ENCODE data around the gene SPSB3.

Gene SPSB3

DNA sequence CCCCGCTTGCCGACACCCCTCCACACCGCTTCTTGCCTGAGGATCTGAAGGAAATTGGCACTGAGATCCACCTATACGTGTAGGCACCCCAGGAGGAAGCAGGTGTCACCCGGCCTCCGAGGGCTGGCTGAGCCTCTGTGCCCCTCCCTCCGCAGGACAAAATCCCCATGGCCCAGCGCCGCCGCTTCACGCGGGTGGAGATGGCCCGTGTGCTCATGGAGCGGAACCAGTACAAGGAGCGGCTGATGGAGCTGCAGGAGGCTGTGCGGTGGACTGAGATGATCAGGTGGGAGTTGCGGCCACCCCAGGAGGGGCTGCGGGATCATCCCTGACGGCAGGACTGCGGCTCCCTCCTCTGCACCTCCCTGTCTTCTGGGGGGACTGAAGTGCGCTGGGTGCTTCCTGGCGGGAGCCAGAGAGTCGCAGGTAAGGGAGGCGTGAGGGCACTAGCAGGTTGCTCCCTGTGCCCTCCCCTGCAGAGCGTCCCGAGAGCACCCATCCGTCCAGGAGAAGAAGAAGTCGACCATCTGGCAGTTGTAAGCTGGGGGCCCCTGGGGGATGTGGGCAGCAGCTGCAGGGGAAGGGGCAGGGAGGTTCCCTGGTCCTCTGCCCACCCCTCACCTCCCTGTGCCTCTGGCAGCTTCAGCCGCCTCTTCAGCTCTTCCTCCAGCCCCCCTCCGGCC is 20.0 kb downstream of the SPSB3 start:
- H3K9me3 ChIP-seq (ENCODE audit: control insufficient read depth, insufficient read depth, low read length), result no peaks in the 10 kb centered on the region
- no peaks in the 10 kb centered on the region for H3K4me1 ChIP-seq (ENCODE audit: control insufficient read depth, insufficient read depth, low read length)
- H3K9ac ChIP-seq (ENCODE audit: low read depth, low read length), result no peak overlapping the region
- H3K36me3 ChIP-seq (ENCODE audit: control insufficient read depth, insufficient read depth, low read length), result peaks cover 41% of the 10 kb centered on the region
- H3K4me3 ChIP-seq (ENCODE audit: low read depth, low read length), result no peak overlapping the region
- no peaks in the 10 kb centered on the region for H3K27me3 ChIP-seq (ENCODE audit: control insufficient read depth, insufficient read depth, low read length)

DNA sequence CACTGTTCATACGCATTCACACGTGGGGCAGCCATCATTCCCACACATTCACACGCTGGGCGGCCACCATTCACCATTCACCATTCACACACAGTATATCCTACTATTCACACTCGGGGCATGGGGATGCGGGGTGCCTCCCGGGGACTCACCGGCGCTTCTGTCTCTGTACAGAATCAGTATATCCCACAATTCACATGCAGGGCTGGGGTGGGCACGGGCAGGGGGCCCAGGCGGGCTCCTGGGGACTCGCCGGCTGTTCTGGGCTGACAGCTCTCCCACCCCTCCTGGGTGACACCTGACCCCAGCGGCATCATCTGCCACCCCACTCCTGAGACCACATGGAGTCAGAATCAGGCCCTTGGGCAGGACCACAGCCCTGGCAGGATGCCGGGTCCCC is 20.6 kb downstream of the SPSB3 start:
- Histone ChIP-seq H3K4me1 (ENCODE audit: control insufficient read depth, insufficient read depth, low read length) (no peaks in the 10 kb centered on the region), H3K27me3 (ENCODE audit: control insufficient read depth, insufficient read depth, low read length) (no peaks in the 10 kb centered on the region), H3K36me3 (ENCODE audit: control insufficient read depth, insufficient read depth, low read length) (peaks cover 35% of the 10 kb centered on the region), H3K9me3 (ENCODE audit: control insufficient read depth, insufficient read depth, low read length) (no peaks in the 10 kb centered on the region), H3K9ac (ENCODE audit: low read depth, low read length) (no peak overlapping the region), H3K4me3 (ENCODE audit: low read depth, low read length) (no peak overlapping the region)

DNA sequence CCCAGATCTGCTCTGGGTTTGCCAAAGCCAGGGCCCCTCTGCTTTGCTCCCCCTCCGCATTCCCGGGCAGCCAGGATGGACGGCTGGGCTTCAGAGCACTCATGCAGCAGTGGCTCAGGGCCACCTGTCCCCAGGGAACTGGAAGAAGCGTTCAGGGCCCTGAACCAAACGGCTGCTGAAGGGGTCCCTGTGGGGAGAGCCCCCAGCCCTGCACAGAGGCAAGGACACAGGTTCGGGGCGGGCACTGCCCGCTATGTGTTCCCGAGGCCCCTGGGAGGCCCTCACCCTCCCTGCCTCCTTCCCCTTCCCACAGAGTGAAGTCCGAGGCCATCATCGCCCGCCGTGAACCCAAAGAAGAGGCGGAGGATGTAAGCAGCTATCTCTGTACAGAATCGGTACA is 21.5 kb downstream of the SPSB3 start:
- no peaks in the 10 kb centered on the region for H3K27me3 ChIP-seq (ENCODE audit: control insufficient read depth, insufficient read depth, low read length)
- peaks cover 30% of the 10 kb centered on the region for H3K36me3 ChIP-seq (ENCODE audit: control insufficient read depth, insufficient read depth, low read length)
- no peaks in the 10 kb centered on the region for H3K9me3 ChIP-seq (ENCODE audit: control insufficient read depth, insufficient read depth, low read length)
- no peak overlapping the region for H3K4me3 ChIP-seq (ENCODE audit: low read depth, low read length)
- no peak overlapping the region for H3K9ac ChIP-seq (ENCODE audit: low read depth, low read length)
- H3K4me1 ChIP-seq (ENCODE audit: control insufficient read depth, insufficient read depth, low read length), result no peaks in the 10 kb centered on the region

DNA sequence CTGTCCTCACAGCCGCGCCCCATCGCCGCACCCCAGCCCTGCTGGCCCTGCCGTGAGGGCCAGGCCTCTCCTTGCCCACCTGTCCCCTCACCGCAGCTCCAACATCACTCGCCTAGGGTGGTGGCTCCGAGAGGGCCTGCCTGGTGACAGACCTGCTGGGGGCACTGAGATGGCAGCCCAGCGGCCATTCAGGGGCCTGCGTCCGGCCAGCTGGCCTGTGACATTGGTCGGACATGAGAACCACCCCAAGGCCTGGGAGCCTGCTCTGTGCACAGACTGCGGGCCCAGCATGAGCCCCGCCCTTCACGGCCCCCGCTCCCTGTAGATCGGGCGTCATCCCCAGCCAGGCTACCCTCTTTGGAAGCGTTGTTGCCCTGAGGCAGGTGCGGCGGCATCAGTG is 22.9 kb downstream of the SPSB3 start:
- Histone ChIP-seq H3K36me3 (ENCODE audit: control insufficient read depth, insufficient read depth, low read length) (peaks cover 23% of the 10 kb centered on the region), H3K4me3 (ENCODE audit: low read depth, low read length) (no peak overlapping the region), H3K9me3 (ENCODE audit: control insufficient read depth, insufficient read depth, low read length) (no peaks in the 10 kb centered on the region), H3K4me1 (ENCODE audit: control insufficient read depth, insufficient read depth, low read length) (no peaks in the 10 kb centered on the region), H3K9ac (ENCODE audit: low read depth, low read length) (no peak overlapping the region), H3K27me3 (ENCODE audit: control insufficient read depth, insufficient read depth, low read length) (no peaks in the 10 kb centered on the region)

DNA sequence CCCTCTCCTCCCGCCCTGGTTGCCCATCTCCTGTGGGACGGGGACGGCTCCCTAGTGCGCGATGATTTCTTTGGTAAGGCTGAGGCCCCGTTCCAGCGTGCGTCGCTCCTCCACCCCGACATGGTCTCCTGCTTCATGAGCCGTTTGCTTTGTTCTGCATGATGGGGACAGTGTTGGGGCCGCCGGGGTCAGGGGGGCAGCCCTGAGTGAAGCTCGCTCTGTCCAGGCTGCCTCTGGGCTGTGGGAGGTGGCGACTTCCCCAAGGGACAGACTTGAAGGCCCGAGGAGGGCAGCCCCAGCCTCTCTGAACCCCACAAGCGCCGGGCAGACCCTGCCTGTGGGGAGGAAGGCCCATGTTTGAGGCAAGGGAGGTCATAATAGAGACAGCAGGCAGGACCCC is 23.4 kb downstream of the SPSB3 start:
- no peak overlapping the region for H3K4me3 ChIP-seq (ENCODE audit: low read depth, low read length)
- H3K9ac ChIP-seq (ENCODE audit: low read depth, low read length), result no peak overlapping the region
- H3K9me3 ChIP-seq (ENCODE audit: control insufficient read depth, insufficient read depth, low read length), result no peaks in the 10 kb centered on the region
- H3K36me3 ChIP-seq (ENCODE audit: control insufficient read depth, insufficient read depth, low read length), result peaks cover 18% of the 10 kb centered on the region
- H3K27me3 ChIP-seq (ENCODE audit: control insufficient read depth, insufficient read depth, low read length), result no peaks in the 10 kb centered on the region
- H3K4me1 ChIP-seq (ENCODE audit: control insufficient read depth, insufficient read depth, low read length), result no peaks in the 10 kb centered on the region

DNA sequence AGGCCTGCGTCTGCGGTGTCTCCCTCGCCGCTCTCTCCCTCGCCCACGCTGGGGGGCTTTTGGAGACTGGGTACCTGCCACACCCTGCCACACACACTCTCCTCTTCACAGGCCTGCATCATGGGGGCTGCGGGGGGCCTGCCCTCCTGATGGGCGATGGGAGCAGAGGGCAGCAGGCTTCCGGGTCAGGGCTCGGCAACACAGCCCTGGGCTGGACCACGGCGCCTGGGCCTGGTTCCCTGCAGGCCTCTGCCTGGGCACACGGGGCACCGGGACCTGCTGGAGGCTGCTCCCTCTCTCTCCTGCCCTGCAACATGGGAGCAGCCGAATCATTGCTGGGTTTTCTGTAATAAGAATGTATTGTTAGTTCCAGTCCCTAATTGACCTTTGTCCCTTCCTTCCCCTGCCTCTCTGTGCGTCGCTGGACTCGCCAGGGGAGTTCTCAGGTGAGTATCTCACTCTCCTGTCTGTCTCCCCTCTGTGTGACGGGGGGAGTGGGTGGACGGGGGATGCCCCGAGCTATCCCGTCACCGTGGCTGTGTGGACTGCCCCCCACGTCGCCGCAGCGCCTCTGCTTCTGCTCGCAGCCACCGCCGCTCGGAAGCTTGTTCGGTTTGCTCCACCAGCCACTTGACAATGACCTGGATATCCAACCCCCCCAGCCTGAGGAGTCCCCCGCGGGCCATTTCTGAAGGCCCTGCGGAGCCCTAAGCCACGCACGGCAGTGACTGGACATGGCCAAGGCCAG is 24.5 kb downstream of the SPSB3 start:
- H3K4me1 ChIP-seq (ENCODE audit: control insufficient read depth, insufficient read depth, low read length), result no peaks in the 10 kb centered on the region
- H3K27me3 ChIP-seq (ENCODE audit: control insufficient read depth, insufficient read depth, low read length), result no peaks in the 10 kb centered on the region
- no peak overlapping the region for H3K9ac ChIP-seq (ENCODE audit: low read depth, low read length)
- no peaks in the 10 kb centered on the region for H3K9me3 ChIP-seq (ENCODE audit: control insufficient read depth, insufficient read depth, low read length)
- H3K36me3 ChIP-seq (ENCODE audit: control insufficient read depth, insufficient read depth, low read length), result peaks cover 16% of the 10 kb centered on the region
- H3K4me3 ChIP-seq (ENCODE audit: low read depth, low read length), result no peak overlapping the region

DNA sequence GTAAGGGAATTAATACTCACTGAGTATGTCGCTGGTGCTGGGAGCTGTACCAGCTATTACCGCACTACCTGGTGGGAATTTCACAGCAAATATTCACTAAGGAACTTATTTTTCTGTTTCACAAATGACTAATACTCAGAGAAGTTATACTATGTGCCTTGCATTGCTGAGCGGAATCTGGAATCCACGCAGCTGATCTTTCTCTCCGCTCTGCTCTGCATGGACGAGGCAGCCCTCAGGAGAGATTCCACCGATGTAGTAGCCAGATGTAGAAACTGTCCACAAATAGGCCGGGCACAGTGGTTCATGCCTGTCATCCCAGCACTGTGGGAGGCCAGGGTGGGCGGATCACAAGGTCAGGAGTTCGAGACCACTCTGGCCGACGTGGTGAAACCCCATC is 28.2 kb downstream of the SPSB3 start:
- no peaks in the 10 kb centered on the region for H3K9me3 ChIP-seq (ENCODE audit: control insufficient read depth, insufficient read depth, low read length)
- no peak overlapping the region for H3K9ac ChIP-seq (ENCODE audit: low read depth, low read length)
- no peaks in the 10 kb centered on the region for H3K27me3 ChIP-seq (ENCODE audit: control insufficient read depth, insufficient read depth, low read length)
- no peak overlapping the region for H3K4me3 ChIP-seq (ENCODE audit: low read depth, low read length)
- H3K36me3 ChIP-seq (ENCODE audit: control insufficient read depth, insufficient read depth, low read length), result peaks cover 9% of the 10 kb centered on the region
- no peaks in the 10 kb centered on the region for H3K4me1 ChIP-seq (ENCODE audit: control insufficient read depth, insufficient read depth, low read length)

DNA sequence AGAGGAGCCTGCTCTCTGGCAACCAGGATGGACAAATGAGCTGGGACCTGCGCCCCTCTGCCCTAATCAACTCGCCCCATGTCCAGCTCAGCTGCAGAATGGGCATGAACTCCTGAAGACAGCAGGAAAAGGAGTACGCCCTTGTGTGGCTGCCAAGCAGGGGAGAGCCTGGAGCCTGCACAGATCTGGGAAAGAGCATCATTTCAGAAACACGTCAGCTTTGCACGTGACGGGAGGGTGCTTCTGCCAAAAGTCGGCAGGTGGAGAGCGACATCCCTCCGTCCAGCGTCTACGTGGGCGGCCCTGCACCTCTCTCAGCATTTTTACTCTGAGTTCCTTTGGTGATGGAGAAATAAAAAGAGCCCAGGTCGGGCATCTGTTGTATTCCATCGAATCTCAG is 29.5 kb downstream of the SPSB3 start:
- Histone ChIP-seq H3K4me1 (ENCODE audit: control insufficient read depth, insufficient read depth, low read length) (no peaks in the 10 kb centered on the region), H3K27me3 (ENCODE audit: control insufficient read depth, insufficient read depth, low read length) (no peaks in the 10 kb centered on the region), H3K36me3 (ENCODE audit: control insufficient read depth, insufficient read depth, low read length) (peaks cover 20% of the 10 kb centered on the region), H3K4me3 (ENCODE audit: low read depth, low read length) (no peak overlapping the region), H3K9ac (ENCODE audit: low read depth, low read length) (no peak overlapping the region), H3K9me3 (ENCODE audit: control insufficient read depth, insufficient read depth, low read length) (no peaks in the 10 kb centered on the region)

DNA sequence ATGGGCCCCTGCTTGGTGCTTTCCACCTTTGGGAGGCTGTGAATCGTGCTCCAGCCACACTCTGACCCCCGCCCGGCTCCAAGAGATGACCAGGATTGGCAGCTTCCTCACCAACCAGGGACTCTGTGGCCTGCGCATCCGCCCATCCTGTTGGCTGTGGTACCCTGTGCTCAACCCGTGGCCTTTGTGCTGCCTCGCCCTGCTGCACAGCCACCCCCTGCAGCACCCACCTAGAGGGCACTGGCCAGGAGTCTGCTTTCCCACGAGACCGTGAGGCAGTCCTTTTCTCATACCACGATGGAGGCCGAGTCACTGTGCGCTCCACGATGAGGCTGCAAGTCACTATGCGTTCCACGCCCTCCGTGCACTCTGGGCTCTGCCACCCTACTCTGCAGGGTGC is 30.4 kb downstream of the SPSB3 start:
- no peaks in the 10 kb centered on the region for H3K9me3 ChIP-seq (ENCODE audit: control insufficient read depth, insufficient read depth, low read length)
- H3K36me3 ChIP-seq (ENCODE audit: control insufficient read depth, insufficient read depth, low read length), result peaks cover 26% of the 10 kb centered on the region
- no peaks in the 10 kb centered on the region for H3K4me1 ChIP-seq (ENCODE audit: control insufficient read depth, insufficient read depth, low read length)
- H3K27me3 ChIP-seq (ENCODE audit: control insufficient read depth, insufficient read depth, low read length), result no peaks in the 10 kb centered on the region
- H3K4me3 ChIP-seq (ENCODE audit: low read depth, low read length), result no peak overlapping the region
- H3K9ac ChIP-seq (ENCODE audit: low read depth, low read length), result no peak overlapping the region

DNA sequence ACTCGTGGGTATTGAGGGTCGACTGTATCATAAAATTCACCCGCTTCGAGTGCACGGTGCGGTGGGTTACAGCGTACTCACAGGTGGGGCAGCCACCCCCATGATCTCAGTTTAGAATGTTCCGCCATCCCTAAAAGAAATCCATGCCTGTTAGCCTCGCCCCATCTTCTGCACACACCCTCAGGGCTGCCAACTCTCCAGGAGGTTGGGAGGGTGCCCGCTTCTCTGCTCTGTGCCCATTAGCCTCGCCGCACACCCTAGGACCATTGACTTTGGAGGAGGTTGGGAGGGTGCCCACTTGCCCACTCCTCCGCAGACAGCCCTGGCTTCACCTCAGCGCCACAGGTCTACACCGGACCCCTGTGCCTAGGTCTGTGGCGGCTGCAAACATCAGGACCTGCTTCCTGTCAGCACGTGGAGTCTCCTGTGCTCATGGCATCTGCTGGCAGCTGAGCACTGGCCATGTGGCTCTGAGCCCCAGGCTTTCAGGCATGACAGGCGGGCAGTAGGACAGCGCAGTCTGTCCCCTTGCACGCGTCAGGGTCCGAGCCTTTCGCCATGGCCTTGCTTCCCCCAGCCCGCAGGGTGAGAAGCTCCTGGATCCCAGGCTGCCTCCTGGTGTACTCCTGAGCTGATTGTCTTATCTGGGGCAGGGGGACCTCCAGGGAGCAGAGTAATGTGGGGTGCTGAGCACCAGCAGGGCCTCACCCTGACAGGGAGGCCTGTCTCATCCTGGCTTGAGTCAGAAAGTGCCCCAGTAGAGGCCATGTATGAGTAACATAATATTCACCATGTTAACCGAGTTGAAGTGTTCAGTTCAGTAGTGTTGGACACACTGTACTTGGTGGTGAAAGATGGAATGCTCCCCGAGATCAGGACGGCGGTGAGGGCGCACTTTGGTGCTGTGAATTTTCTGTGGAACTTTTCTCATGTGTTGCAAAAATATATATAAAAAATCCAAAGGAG is 32.9 kb downstream of the SPSB3 start:
- H3K9ac ChIP-seq (ENCODE audit: low read depth, low read length), result no peak overlapping the region
- no peaks in the 10 kb centered on the region for H3K27me3 ChIP-seq (ENCODE audit: control insufficient read depth, insufficient read depth, low read length)
- peaks cover 26% of the 10 kb centered on the region for H3K36me3 ChIP-seq (ENCODE audit: control insufficient read depth, insufficient read depth, low read length)
- H3K9me3 ChIP-seq (ENCODE audit: control insufficient read depth, insufficient read depth, low read length), result no peaks in the 10 kb centered on the region
- no peak overlapping the region for H3K4me3 ChIP-seq (ENCODE audit: low read depth, low read length)
- H3K4me1 ChIP-seq (ENCODE audit: control insufficient read depth, insufficient read depth, low read length), result no peaks in the 10 kb centered on the region

DNA sequence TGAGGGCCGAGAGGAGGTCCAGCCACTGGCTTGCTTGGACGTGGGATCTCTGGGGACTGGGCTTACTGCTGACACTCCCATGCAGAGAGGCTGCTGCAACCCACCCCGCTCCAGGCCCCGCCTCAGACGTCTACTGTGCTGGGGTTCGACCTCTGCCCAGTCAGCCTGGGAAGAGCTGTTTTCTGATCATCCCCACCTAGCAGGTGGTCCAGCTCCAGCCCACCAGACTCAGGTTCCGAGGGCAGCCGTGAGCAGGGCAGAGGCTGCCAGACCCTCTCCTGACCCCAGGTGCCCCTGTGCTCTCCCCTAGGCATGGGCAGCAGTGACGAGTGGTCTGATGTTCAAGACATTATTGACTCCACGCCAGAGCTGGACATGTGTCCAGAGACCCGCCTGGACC is 34.4 kb downstream of the SPSB3 start:
- Histone ChIP-seq H3K36me3 (ENCODE audit: control insufficient read depth, insufficient read depth, low read length) (peaks cover 29% of the 10 kb centered on the region), H3K4me1 (ENCODE audit: control insufficient read depth, insufficient read depth, low read length) (no peaks in the 10 kb centered on the region)

More for the DNA sequence above, 34.4 kb downstream of the SPSB3 start:
- H3K9ac ChIP-seq (ENCODE audit: low read depth, low read length), result no peak overlapping the region
- no peak overlapping the region for H3K4me3 ChIP-seq (ENCODE audit: low read depth, low read length)
- no peaks in the 10 kb centered on the region for H3K27me3 ChIP-seq (ENCODE audit: control insufficient read depth, insufficient read depth, low read length)
- H3K9me3 ChIP-seq (ENCODE audit: control insufficient read depth, insufficient read depth, low read length), result no peaks in the 10 kb centered on the region

Data from iPS-15b (cell line).